ENCODE data around the gene PEX11G.

PEX11G gene

DNA sequence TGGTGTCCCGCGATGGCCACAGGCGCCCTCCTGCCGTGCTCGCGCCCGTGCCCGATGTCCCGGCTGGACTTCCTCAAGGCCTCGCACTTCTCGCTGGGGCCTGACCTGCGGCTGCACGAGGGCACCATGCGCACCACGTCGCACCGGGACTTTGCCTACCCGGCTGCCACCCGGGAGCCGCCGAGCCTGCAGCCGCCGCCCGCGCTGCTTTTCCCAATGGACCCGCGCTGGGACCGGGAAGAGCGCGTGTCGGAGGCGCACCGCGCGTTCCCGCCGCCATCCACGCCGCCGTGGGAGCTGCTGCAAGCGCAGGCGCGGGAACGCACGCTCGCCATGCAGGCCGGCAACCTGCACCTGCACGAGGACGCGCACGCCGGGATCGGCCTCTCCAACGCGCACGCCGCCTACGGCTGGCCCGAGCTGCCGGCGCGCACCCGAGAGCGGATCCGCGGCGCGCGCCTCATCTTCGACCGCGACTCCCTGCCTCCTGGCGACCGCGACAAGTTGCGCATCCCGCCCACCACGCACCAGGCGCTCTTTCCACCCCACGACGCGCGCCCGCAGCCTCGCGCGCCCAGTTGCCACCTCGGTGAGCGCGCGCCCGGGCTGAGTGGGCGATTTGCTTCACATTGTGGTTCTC, 12.1 kb upstream of the PEX11G start:
- TF ChIP-seq CTCF (conservative IDR thresholded peaks at IDR 0.05; ENCODE audit: low read depth, low read length), result no peak
- Histone ChIP-seq H3K79me2 (ENCODE audit: insufficient read depth, low read depth) (no peaks in the 10 kb centered on the region), H3K4me1 (ENCODE audit: low read depth, poor library complexity, severe bottlenecking) (peaks cover 8% of the 10 kb centered on the region), H3K27ac (no peak overlapping the region), H3K27me3 (ENCODE audit: insufficient read depth, low read depth) (peaks cover 16% of the 10 kb centered on the region), H2AFZ (ENCODE audit: low read depth) (no peak overlapping the region), H3K4me2 (no peak overlapping the region), H4K20me1 (ENCODE audit: insufficient read depth) (no peaks in the 10 kb centered on the region), H3K36me3 (ENCODE audit: insufficient read depth) (no peaks in the 10 kb centered on the region), H3K9ac (no peak overlapping the region), H3K4me3 (IDR thresholded peaks at IDR 0.05; ENCODE audit: insufficient read depth, low read depth, low read length) (no peak overlapping the region)

GRCh38 chr19:7497292-7497691, 8.5 kb upstream of the PEX11G start:
- H3K4me3 ChIP-seq (IDR thresholded peaks at IDR 0.05; ENCODE audit: insufficient read depth, low read depth, low read length), result no peak overlapping the region
- no peaks in the 10 kb centered on the region for H4K20me1 ChIP-seq (ENCODE audit: insufficient read depth)
- no peak overlapping the region for H3K27ac ChIP-seq
- no peaks in the 10 kb centered on the region for H3K4me1 ChIP-seq (ENCODE audit: low read depth, poor library complexity, severe bottlenecking)
- H3K4me2 ChIP-seq, result no peak overlapping the region
- H3K27me3 ChIP-seq (ENCODE audit: insufficient read depth, low read depth), result peaks cover 21% of the 10 kb centered on the region
- H3K79me2 ChIP-seq (ENCODE audit: insufficient read depth, low read depth), result no peaks in the 10 kb centered on the region
- no peak for TF ChIP-seq CTCF (conservative IDR thresholded peaks at IDR 0.05; ENCODE audit: low read depth, low read length)
- no peak overlapping the region for H3K9ac ChIP-seq
- H3K36me3 ChIP-seq (ENCODE audit: insufficient read depth), result no peaks in the 10 kb centered on the region
- H2AFZ ChIP-seq (ENCODE audit: low read depth), result no peak overlapping the region

DNA sequence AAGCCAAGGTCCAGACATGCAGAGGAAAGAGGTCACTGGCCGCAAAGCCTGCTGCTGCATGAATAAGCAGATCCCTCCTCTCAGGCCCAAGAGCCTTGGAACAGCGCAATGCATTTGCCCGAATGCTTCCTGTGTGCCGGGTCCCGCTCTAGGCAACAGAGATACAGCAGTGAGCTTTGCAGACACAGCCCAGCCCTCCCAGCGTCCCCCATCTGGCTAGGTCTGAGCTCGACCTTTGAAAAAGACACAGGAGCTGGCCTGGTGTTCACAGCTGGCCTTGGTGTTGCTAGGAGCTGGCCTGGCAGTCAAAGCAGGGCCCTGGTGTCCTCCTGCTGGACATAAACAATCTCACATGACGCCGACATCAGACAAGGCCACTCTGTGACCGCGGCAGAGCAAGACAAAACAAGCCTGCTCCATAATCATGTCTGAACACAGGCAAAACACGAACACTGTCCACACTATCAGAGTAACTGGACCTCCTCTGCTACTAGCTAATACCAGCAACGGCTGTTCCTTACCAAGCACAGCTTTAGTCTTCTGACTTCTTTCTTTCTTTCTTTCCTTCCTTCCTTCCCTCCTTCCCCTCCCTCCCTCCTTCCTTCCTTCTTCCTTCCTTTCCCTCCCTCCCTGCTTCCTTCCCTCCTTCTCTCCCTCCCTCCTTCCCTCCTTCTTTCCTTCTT, 5.7 kb upstream of the PEX11G start:
- Histone ChIP-seq H3K79me2 (ENCODE audit: insufficient read depth, low read depth) (no peaks in the 10 kb centered on the region), H3K27ac (no peak overlapping the region), H4K20me1 (ENCODE audit: insufficient read depth) (no peaks in the 10 kb centered on the region), H3K4me3 (IDR thresholded peaks at IDR 0.05; ENCODE audit: insufficient read depth, low read depth, low read length) (no peak overlapping the region), H3K4me2 (no peak overlapping the region), H3K4me1 (ENCODE audit: low read depth, poor library complexity, severe bottlenecking) (no peaks in the 10 kb centered on the region), H3K27me3 (ENCODE audit: insufficient read depth, low read depth) (peaks cover 23% of the 10 kb centered on the region), H2AFZ (ENCODE audit: low read depth) (no peak overlapping the region), H3K36me3 (ENCODE audit: insufficient read depth) (no peaks in the 10 kb centered on the region), H3K9ac (no peak overlapping the region)
- no peak for TF ChIP-seq CTCF (conservative IDR thresholded peaks at IDR 0.05; ENCODE audit: low read depth, low read length)

GRCh38 chr19:7492558-7492957, 3.7 kb upstream of the PEX11G start:
- Histone ChIP-seq H2AFZ (ENCODE audit: low read depth) (no peak overlapping the region), H3K79me2 (ENCODE audit: insufficient read depth, low read depth) (no peaks in the 10 kb centered on the region), H4K20me1 (ENCODE audit: insufficient read depth) (no peaks in the 10 kb centered on the region), H3K4me3 (IDR thresholded peaks at IDR 0.05; ENCODE audit: insufficient read depth, low read depth, low read length) (no peak overlapping the region), H3K36me3 (ENCODE audit: insufficient read depth) (no peaks in the 10 kb centered on the region), H3K27me3 (ENCODE audit: insufficient read depth, low read depth) (peaks cover 21% of the 10 kb centered on the region), H3K27ac (no peak overlapping the region), H3K4me1 (ENCODE audit: low read depth, poor library complexity, severe bottlenecking) (no peaks in the 10 kb centered on the region), H3K4me2 (no peak overlapping the region), H3K9ac (no peak overlapping the region)
- TF ChIP-seq CTCF (conservative IDR thresholded peaks at IDR 0.05; ENCODE audit: low read depth, low read length), result no peak

Data from KMS-11 (cell line).